ENCODE data around the gene MAP3K5. TPM values are rescaled to one million over a fixed set of nuclear protein-coding genes. Genes with fewer than 3 reads are reported as not detected.
"Not testable (repeated sequence)": the region's sequence is repeated elsewhere in the genome, so short reads cannot be mapped to it uniquely, and the experiment has no call there.

MAP3K5 gene
- total RNA-seq, 3 donors from 2014 or later (not counting 1 experiment from before 2014, with no cell fraction given) = 19.7 to 36.7 (median 35.4) TPM

GRCh38 chr6:136762022-136762975 lies 30.0 kb downstream of the MAP3K5 start:
- Mint-ChIP-seq H3K36me3 (no peaks in the 10 kb centered on the region), H3K9me3 (no peaks in the 10 kb centered on the region), H3K4me3 (peak overlapping the region; percentile 88), H3K27ac (peak overlapping the region; percentile 87 to 89), H3K27me3 (ENCODE audit: low read depth in 2 of 2) (no peaks in the 10 kb centered on the region), H3K4me1 (peaks cover 61 to 63% of the 10 kb centered on the region in 2 donors)
- DNase-seq (peak in 1 of 2 donors; percentile 34), ATAC-seq (no peak)
- no peaks in the 10 kb centered on the region for H3K27me3 ChIP-seq (ENCODE audit: control insufficient read depth, insufficient read depth, low read length)
- peaks cover 59% of the 10 kb centered on the region for H3K4me1 ChIP-seq (ENCODE audit: control insufficient read depth, insufficient read depth, low read length)
- intact Hi-C loops (cut with micrococcal nuclease) = no loop called here
- H3K36me3 ChIP-seq (ENCODE audit: control insufficient read depth, insufficient read depth, low read length) = no peaks in the 10 kb centered on the region
- peak overlapping the region; percentile 80 for H3K27ac ChIP-seq (ENCODE audit: low read length)
- H3K4me3 ChIP-seq (ENCODE audit: low read length) = peak overlapping the region; percentile 11
- 22% methylated on average over 2 of the region's 3 CpGs for WGBS (ENCODE audit: insufficient coverage)
- TF ChIP-seq CTCF (IDR thresholded peaks at IDR 0.05) = no peak
- no peaks in the 10 kb centered on the region for H3K9me3 ChIP-seq (ENCODE audit: control insufficient read depth, insufficient read depth, low read length)

GRCh38 chr6:136761227-136761922 lies 30.9 kb downstream of the MAP3K5 start:
- Mint-ChIP-seq H3K36me3 (no peaks in the 10 kb centered on the region), H3K9me3 (no peaks in the 10 kb centered on the region), H3K4me3 (peak overlapping the region; percentile 88), H3K4me1 (peaks cover 61 to 62% of the 10 kb centered on the region in 2 donors), H3K27ac (peak overlapping the region; percentile 87 to 89), H3K27me3 (ENCODE audit: low read depth in 2 of 2) (no peaks in the 10 kb centered on the region)
- intact Hi-C loops (cut with micrococcal nuclease) = loop anchor here (2.0 kb wide), 1 partner anchor 29 kb away; no protein-coding TSS in a partner anchor
- Histone ChIP-seq H3K36me3 (ENCODE audit: control insufficient read depth, insufficient read depth, low read length) (no peaks in the 10 kb centered on the region), H3K4me3 (ENCODE audit: low read length) (peak overlapping the region; percentile 11), H3K9me3 (ENCODE audit: control insufficient read depth, insufficient read depth, low read length) (no peaks in the 10 kb centered on the region), H3K27me3 (ENCODE audit: control insufficient read depth, insufficient read depth, low read length) (no peaks in the 10 kb centered on the region), H3K4me1 (ENCODE audit: control insufficient read depth, insufficient read depth, low read length) (peaks cover 56% of the 10 kb centered on the region), H3K27ac (ENCODE audit: low read length) (peak overlapping the region; percentile 80)
- DNase-seq = peak; percentile 32 to 61
- 3% methylated on average over 8 of the region's 9 CpGs for WGBS (ENCODE audit: insufficient coverage)
- no peak for TF ChIP-seq CTCF (IDR thresholded peaks at IDR 0.05)
- ATAC-seq = peak; percentile 53 to 67 (median 63)

- not testable (repeated sequence) for H3K4me3 ChIP-seq (ENCODE audit: low read length)
Observed at GRCh38 chr6:136760781-136761180, 31.5 kb downstream of the MAP3K5 start.

GRCh38 chr6:136757150-136757549 lies 35.1 kb downstream of the MAP3K5 start:
- H3K27ac Mint-ChIP-seq = no peak overlapping the region

More at GRCh38 chr6:136760781-136761180, 31.5 kb downstream of the MAP3K5 start:
- H3K4me1 Mint-ChIP-seq = peaks cover 55 to 60% of the 10 kb centered on the region in 2 donors
- not testable (repeated sequence) for H3K9me3 Mint-ChIP-seq; H3K27me3 ChIP-seq (ENCODE audit: control insufficient read depth, insufficient read depth, low read length); H3K36me3 Mint-ChIP-seq; H3K36me3 ChIP-seq (ENCODE audit: control insufficient read depth, insufficient read depth, low read length); H3K27me3 Mint-ChIP-seq (ENCODE audit: low read depth in 2 of 2); H3K9me3 ChIP-seq (ENCODE audit: control insufficient read depth, insufficient read depth, low read length)
- peak in 2 of 3 donors; percentile 9 to 17 for ATAC-seq
- peak overlapping the region; percentile 88 for H3K4me3 Mint-ChIP-seq
- peak in 1 of 2 donors; percentile 22 for DNase-seq
- WGBS (ENCODE audit: insufficient coverage) = 32% methylated on average over 5 of the region's 5 CpGs
- peak overlapping the region; percentile 87 to 89 for H3K27ac Mint-ChIP-seq
- H3K27ac ChIP-seq (ENCODE audit: low read length) = peak overlapping the region; percentile 80
- H3K4me1 ChIP-seq (ENCODE audit: control insufficient read depth, insufficient read depth, low read length) = peaks cover 51% of the 10 kb centered on the region
- intact Hi-C loops (cut with micrococcal nuclease) = loop anchor here (2.0 kb wide), 1 partner anchor 30 kb away; no protein-coding TSS in a partner anchor

More at GRCh38 chr6:136757150-136757549, 35.1 kb downstream of the MAP3K5 start:
- Histone ChIP-seq H3K4me3 (ENCODE audit: low read length) (no peak overlapping the region), H3K27me3 (ENCODE audit: control insufficient read depth, insufficient read depth, low read length) (no peaks in the 10 kb centered on the region), H3K27ac (ENCODE audit: low read length) (no peak overlapping the region), H3K36me3 (ENCODE audit: control insufficient read depth, insufficient read depth, low read length) (no peaks in the 10 kb centered on the region), H3K4me1 (ENCODE audit: control insufficient read depth, insufficient read depth, low read length) (peaks cover 33% of the 10 kb centered on the region), H3K9me3 (ENCODE audit: control insufficient read depth, insufficient read depth, low read length) (no peaks in the 10 kb centered on the region)
- Mint-ChIP-seq H3K4me3 (no peak overlapping the region), H3K27me3 (ENCODE audit: low read depth in 2 of 2) (no peaks in the 10 kb centered on the region), H3K36me3 (no peaks in the 10 kb centered on the region), H3K9me3 (no peaks in the 10 kb centered on the region), H3K4me1 (peaks cover 40 to 55% of the 10 kb centered on the region in 2 donors)
- intact Hi-C loops (cut with micrococcal nuclease) = no loop called here
- DNase-seq = no peak
- 95% methylated on average over 2 of the region's 2 CpGs for WGBS (ENCODE audit: insufficient coverage)
- ATAC-seq = no peak
- no peak for TF ChIP-seq CTCF (IDR thresholded peaks at IDR 0.05)

Data from natural killer cell (primary cell).